Osteocyte (in vitro differentiated cells): ENCODE results near the gene ARID4B. TPM values are rescaled to one million over a fixed set of nuclear protein-coding genes. Genes with fewer than 3 reads are reported as not detected.

ENCODE experiments used
- DNase-seq: peaks from one replicate; pipeline ENCODE4 v3.0.0; 2021; ENCODE audit warnings: mixed read lengths; ENCODE audit not compliant: unreplicated experiment; ENCODE audit errors: extremely low spot score
- H3K27ac Mint-ChIP-seq: one replicate; pipeline ENCODE4 v1.8.0; 2021; ENCODE audit warnings: mild to moderate bottlenecking, mixed read lengths; ENCODE audit not compliant: unreplicated experiment
- H3K27me3 Mint-ChIP-seq: one replicate; pipeline ENCODE4 v1.8.0; 2021; ENCODE audit warnings: mixed read lengths; ENCODE audit not compliant: unreplicated experiment
- H3K36me3 Mint-ChIP-seq: one replicate; pipeline ENCODE4 v1.8.0; 2021; ENCODE audit warnings: mixed read lengths; ENCODE audit not compliant: unreplicated experiment
- H3K4me1 Mint-ChIP-seq: one replicate; pipeline ENCODE4 v1.8.0; 2021; ENCODE audit warnings: mixed read lengths; ENCODE audit not compliant: unreplicated experiment
- H3K4me3 Mint-ChIP-seq: one replicate; pipeline ENCODE4 v1.8.0; 2021; ENCODE audit warnings: mild to moderate bottlenecking, moderate library complexity, mixed read lengths; ENCODE audit not compliant: unreplicated experiment
- H3K9me3 Mint-ChIP-seq: one replicate; pipeline ENCODE4 v1.8.0; 2021; ENCODE audit warnings: mixed read lengths; ENCODE audit not compliant: unreplicated experiment
- long read RNA-seq: library from polyadenylated mRNA; unstranded; transcript quantifications from one replicate; pipeline ENCODE4 v2.0.0, GENCODE V29; 2021
- total RNA-seq: library from RNA; stranded (reverse); gene quantifications from 2 replicates; pipeline ENCODE4 v1.2.1, GENCODE V29; 2021
- TF ChIP-seq, protein P1 (sequence below): fragments of 200-600 bp; sonication (generic); IDR thresholded peaks from 2 replicates; pipeline ENCODE4 v1.5.0; 2021; ENCODE audit warnings: antibody characterized with exemption, mild to moderate bottlenecking, moderate library complexity

The ARID4B gene, protein sequence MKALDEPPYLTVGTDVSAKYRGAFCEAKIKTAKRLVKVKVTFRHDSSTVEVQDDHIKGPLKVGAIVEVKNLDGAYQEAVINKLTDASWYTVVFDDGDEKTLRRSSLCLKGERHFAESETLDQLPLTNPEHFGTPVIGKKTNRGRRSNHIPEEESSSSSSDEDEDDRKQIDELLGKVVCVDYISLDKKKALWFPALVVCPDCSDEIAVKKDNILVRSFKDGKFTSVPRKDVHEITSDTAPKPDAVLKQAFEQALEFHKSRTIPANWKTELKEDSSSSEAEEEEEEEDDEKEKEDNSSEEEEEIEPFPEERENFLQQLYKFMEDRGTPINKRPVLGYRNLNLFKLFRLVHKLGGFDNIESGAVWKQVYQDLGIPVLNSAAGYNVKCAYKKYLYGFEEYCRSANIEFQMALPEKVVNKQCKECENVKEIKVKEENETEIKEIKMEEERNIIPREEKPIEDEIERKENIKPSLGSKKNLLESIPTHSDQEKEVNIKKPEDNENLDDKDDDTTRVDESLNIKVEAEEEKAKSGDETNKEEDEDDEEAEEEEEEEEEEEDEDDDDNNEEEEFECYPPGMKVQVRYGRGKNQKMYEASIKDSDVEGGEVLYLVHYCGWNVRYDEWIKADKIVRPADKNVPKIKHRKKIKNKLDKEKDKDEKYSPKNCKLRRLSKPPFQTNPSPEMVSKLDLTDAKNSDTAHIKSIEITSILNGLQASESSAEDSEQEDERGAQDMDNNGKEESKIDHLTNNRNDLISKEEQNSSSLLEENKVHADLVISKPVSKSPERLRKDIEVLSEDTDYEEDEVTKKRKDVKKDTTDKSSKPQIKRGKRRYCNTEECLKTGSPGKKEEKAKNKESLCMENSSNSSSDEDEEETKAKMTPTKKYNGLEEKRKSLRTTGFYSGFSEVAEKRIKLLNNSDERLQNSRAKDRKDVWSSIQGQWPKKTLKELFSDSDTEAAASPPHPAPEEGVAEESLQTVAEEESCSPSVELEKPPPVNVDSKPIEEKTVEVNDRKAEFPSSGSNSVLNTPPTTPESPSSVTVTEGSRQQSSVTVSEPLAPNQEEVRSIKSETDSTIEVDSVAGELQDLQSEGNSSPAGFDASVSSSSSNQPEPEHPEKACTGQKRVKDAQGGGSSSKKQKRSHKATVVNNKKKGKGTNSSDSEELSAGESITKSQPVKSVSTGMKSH (N-terminal part only)
- total RNA-seq, result 41.3 and 41.5 TPM in 2 replicates
- long read RNA-seq, transcript ARID4B-208 (11 exons, 2,315 nt), result major isoform, 20 of 169 reads
- long read RNA-seq, partial matches to known transcripts, result 130 of 169 reads
- long read RNA-seq, other reads (novel, unspliced or antisense), result 19 of 169 reads

DNA sequence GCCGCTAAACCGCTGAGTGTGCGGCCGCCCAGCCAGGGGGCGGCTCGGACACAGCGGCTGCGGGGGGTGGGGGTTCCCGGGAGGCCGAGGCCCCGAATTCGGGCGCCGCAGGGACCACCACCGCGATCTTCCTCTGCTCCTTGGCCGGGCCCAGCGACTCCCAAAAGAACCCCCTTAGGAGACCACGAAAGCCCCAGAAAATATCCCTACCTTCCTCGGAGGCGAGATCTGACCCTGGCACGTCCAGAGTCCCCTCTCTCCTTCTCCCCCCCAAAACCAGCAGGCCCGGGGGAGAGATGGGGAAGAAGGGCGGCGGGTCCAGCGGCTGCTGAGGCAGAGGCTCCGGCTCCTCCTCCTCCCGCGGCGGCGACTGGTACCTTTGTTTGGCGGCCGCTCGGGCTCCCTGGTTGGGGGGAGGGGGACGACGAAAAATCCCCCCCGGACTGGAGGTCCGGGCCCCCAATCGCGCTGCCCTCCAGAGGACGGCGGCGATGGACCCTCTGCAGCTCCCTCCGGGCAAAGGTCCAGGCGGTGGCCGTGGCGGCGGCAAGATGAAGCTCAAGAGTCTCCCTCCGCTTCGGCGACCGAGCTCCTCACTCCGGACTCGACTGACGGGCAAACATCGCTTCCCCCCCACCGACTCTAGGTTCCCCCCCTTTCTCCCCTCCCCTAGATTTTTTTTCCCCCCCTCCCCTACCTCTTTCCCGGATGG lies at the start of gene ARID4B:
ARID4B (minus strand) TSS at position 621 of the 712 bp plus-strand sequence. CDS start 1,260 bp downstream, outside the sequence.
- Mint-ChIP-seq H3K4me1 (peaks cover 29% of the 10 kb centered on the region), H3K9me3 (no peaks in the 10 kb centered on the region), H3K36me3 (no peaks in the 10 kb centered on the region), H3K4me3 (peak within 1 kb of the TSS; percentile 94), H3K27ac (peak within 1 kb of the TSS; percentile 94), H3K27me3 (no peaks in the 10 kb centered on the region)
- DNase-seq, result no peak
- TF ChIP-seq, protein P1, sequence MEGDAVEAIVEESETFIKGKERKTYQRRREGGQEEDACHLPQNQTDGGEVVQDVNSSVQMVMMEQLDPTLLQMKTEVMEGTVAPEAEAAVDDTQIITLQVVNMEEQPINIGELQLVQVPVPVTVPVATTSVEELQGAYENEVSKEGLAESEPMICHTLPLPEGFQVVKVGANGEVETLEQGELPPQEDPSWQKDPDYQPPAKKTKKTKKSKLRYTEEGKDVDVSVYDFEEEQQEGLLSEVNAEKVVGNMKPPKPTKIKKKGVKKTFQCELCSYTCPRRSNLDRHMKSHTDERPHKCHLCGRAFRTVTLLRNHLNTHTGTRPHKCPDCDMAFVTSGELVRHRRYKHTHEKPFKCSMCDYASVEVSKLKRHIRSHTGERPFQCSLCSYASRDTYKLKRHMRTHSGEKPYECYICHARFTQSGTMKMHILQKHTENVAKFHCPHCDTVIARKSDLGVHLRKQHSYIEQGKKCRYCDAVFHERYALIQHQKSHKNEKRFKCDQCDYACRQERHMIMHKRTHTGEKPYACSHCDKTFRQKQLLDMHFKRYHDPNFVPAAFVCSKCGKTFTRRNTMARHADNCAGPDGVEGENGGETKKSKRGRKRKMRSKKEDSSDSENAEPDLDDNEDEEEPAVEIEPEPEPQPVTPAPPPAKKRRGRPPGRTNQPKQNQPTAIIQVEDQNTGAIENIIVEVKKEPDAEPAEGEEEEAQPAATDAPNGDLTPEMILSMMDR, result no peak

DNA sequence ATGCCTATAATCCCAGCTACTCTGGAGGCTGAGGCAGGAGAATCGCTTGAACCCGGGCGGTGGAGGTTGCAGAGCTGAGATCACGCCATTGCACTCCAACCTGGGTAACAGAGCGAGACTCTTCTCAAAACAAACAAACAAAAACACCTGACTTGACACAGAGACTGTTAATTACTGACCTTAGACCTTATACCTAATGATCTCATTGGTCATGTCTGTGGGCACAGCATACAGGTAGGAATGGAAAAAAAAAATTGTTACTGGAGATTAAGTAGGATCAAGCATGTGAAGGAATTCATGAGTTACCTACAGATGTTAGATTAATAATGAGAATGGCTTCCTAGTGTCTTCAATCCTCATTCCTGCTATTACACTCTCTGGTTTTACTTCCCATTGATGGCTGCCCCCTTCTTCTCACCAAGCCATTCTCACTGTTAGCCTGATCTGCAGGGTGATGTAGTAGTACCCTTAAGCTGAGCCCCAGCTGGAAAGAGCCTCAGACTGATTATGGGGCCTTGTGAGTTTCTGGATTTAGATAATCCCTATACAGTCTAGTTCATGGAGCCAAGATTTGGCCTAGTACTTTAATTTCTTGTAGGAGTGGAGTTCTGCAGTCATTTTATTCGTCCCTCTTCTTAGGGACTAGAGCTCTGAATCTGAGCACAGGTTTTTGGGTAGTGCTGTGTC lies 48.1 kb upstream of the ARID4B start:
- H3K27me3 Mint-ChIP-seq, result no peaks in the 10 kb centered on the region
- TF ChIP-seq, protein P1, result no peak
- H3K4me1 Mint-ChIP-seq, result peaks cover 2% of the 10 kb centered on the region
- H3K9me3 Mint-ChIP-seq, result no peaks in the 10 kb centered on the region
- peaks cover 26% of the 10 kb centered on the region for H3K36me3 Mint-ChIP-seq
- H3K27ac Mint-ChIP-seq, result no peak overlapping the region
- no peak overlapping the region for H3K4me3 Mint-ChIP-seq
- no peak for DNase-seq

DNA sequence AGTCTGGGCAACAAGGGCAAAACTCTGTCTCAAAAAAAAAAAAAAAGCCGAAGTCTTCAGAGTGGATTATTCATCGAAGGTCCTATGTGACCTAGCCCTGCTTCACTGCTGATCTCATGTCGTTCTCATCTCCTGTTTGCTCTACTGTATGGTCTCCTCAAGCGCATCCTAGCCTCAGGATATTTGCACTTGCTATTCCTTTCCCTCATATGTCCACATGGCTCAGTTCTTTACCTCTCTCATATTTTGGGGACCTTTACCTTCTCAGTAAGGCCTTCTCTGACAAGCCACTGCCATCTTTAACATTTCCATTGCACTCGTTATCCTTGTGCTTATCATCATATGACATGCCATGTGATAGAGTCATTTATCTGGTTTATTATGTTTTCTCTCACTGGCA lies 41.8 kb upstream of the ARID4B start:
- TF ChIP-seq, protein P1, result no peak
- H3K9me3 Mint-ChIP-seq, result no peaks in the 10 kb centered on the region
- no peaks in the 10 kb centered on the region for H3K27me3 Mint-ChIP-seq
- H3K4me1 Mint-ChIP-seq, result peaks cover 27% of the 10 kb centered on the region
- H3K4me3 Mint-ChIP-seq, result no peak overlapping the region
- no peak overlapping the region for H3K27ac Mint-ChIP-seq
- no peak for DNase-seq
- peaks cover 11% of the 10 kb centered on the region for H3K36me3 Mint-ChIP-seq

DNA sequence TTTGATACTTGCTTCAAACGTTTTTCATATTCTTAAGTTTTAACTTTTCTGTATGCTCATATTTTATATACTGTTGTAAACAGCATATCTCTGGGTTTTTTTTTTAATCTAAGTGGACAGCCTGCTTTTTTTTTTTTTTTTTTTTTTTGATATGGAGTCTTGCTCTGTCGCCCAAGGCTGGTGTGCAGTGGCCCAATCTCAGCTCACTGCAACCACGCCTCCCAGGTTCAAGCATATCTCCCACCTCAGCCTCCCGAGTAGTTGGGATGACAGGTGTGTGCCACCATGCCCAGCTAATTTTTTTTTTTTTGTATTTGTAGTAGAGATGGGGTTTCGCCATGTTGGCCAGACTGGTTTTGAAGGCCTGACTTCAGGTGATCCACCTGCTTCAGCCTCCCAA lies 40.4 kb upstream of the ARID4B start:
- H3K9me3 Mint-ChIP-seq, result no peaks in the 10 kb centered on the region
- no peaks in the 10 kb centered on the region for H3K27me3 Mint-ChIP-seq
- peak overlapping the region; percentile 94 for H3K4me3 Mint-ChIP-seq
- no peak for DNase-seq
- H3K36me3 Mint-ChIP-seq, result peaks cover 9% of the 10 kb centered on the region
- TF ChIP-seq, protein P1, result no peak
- peak overlapping the region; percentile 94 for H3K27ac Mint-ChIP-seq
- peaks cover 27% of the 10 kb centered on the region for H3K4me1 Mint-ChIP-seq
